ENCODE measurements around the gene OR52E8. TPM values are rescaled to one million over a fixed set of nuclear protein-coding genes. Genes with fewer than 3 reads are reported as not detected.

OR52E8 gene
- total RNA-seq = not detected
- not detected for polyA plus RNA-seq (2013, experiment 1 of 2)
- not detected for polyA plus RNA-seq (2013, experiment 2 of 2)
- total RNA-seq = 0 reads per million in 172 experiments

DNA sequence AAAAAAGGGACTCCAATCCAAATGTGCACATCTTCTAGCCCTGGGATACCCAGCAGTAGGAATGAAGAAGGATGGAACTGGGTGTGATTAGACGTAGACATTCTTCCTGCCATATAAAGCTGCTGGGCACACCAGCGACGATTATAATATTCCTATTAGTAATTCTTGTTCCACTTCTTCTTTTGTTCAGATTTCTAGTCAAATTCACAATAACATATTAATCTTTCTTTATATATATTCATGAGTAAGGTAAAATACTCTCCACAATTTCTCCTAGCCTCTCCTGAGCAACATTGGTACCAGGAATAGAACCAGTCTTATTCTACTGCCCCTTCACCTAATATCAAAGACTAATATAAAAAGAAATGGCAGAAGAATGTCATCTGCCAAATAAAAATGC is at the start of gene OR52E8:
OR52E8 (minus strand) TSS at position 101 of the 400 bp plus-strand sequence; CDS start at position 101, 0 bp downstream.
- no peaks in the 10 kb centered on the region for H3K9me3 ChIP-seq (ENCODE audit: control insufficient read depth in 1 of 2, insufficient read depth in 1 of 2, low read length in 2 of 2)
- Mint-ChIP-seq H3K27me3 (peaks cover 24% of the 10 kb centered on the region), H3K9me3 (peaks cover 2% of the 10 kb centered on the region), H3K27ac (no peak within 1 kb of the TSS), H3K36me3 (ENCODE audit: low read depth) (no peaks in the 10 kb centered on the region), H3K4me1 (ENCODE audit: low read depth) (no peaks in the 10 kb centered on the region), H3K4me3 (no peak within 1 kb of the TSS)
- POLR2A ChIA-PET = no interaction called here
- H3K4me3 ChIP-seq (ENCODE audit: low read length) = no peak within 1 kb of the TSS
- no peak for ATAC-seq (ENCODE audit: poor library complexity)
- peaks cover 5 to 6% of the 10 kb centered on the region in 2 experiments for H3K27me3 ChIP-seq (ENCODE audit: control insufficient read depth in 1 of 2, insufficient read depth in 2 of 2, low read length in 2 of 2)
- no peak for DNase-seq
- CTCF ChIA-PET = no interaction called here
- no peaks in the 10 kb centered on the region for H3K4me1 ChIP-seq (ENCODE audit: insufficient read depth, low read length)
- TF ChIP-seq, protein P1, sequence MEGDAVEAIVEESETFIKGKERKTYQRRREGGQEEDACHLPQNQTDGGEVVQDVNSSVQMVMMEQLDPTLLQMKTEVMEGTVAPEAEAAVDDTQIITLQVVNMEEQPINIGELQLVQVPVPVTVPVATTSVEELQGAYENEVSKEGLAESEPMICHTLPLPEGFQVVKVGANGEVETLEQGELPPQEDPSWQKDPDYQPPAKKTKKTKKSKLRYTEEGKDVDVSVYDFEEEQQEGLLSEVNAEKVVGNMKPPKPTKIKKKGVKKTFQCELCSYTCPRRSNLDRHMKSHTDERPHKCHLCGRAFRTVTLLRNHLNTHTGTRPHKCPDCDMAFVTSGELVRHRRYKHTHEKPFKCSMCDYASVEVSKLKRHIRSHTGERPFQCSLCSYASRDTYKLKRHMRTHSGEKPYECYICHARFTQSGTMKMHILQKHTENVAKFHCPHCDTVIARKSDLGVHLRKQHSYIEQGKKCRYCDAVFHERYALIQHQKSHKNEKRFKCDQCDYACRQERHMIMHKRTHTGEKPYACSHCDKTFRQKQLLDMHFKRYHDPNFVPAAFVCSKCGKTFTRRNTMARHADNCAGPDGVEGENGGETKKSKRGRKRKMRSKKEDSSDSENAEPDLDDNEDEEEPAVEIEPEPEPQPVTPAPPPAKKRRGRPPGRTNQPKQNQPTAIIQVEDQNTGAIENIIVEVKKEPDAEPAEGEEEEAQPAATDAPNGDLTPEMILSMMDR (IDR thresholded peaks at IDR 0.05) = no peak
- H3K27ac ChIP-seq (ENCODE audit: low read depth in 1 of 2, low read length in 2 of 2) = no peak within 1 kb of the TSS
- H3K36me3 ChIP-seq (ENCODE audit: insufficient read depth, low read length) = no peaks in the 10 kb centered on the region
- intact Hi-C loops (cut with DNase I, micrococcal nuclease) = no loop called here

DNA sequence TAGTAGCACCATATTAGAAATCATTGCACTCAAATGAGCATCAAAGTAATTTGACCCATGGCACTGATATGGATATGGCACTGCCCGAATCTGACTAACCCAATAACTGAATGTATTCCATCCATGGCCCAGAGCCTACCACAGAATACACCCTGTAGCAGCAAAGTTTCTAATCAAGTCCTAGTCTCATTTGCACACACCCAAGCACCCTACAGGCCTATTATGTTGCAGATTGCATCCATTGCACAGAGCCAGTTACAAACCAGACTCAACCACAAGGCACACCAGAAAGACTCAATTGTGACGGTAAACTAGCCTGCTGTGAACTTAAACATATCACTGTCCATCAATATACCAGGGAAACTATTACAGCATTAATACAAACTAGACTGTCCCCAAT is 42.0 kb upstream of the OR52E8 start:
- no peak overlapping the region for H3K4me3 ChIP-seq (ENCODE audit: low read length)
- H3K36me3 Mint-ChIP-seq (ENCODE audit: low read depth) = no peaks in the 10 kb centered on the region
- no peak for DNase-seq
- no peaks in the 10 kb centered on the region for H3K4me1 ChIP-seq (ENCODE audit: insufficient read depth, low read length)
- H3K36me3 ChIP-seq (ENCODE audit: insufficient read depth, low read length) = no peaks in the 10 kb centered on the region
- H3K4me3 Mint-ChIP-seq = no peak overlapping the region
- H3K9me3 ChIP-seq (ENCODE audit: control insufficient read depth in 1 of 2, insufficient read depth in 1 of 2, low read length in 2 of 2) = no peaks in the 10 kb centered on the region
- H3K27me3 Mint-ChIP-seq = peaks cover 8% of the 10 kb centered on the region
- H3K4me1 Mint-ChIP-seq (ENCODE audit: low read depth) = no peaks in the 10 kb centered on the region
- ATAC-seq (ENCODE audit: poor library complexity) = no peak
- TF ChIP-seq, protein P1 (IDR thresholded peaks at IDR 0.05) = no peak
- ChIA-PET POLR2A (no interaction called here), CTCF (no interaction called here)
- intact Hi-C loops (cut with DNase I, micrococcal nuclease) = no loop called here
- no peak overlapping the region for H3K27ac Mint-ChIP-seq
- no peaks in the 10 kb centered on the region for H3K27me3 ChIP-seq (ENCODE audit: control insufficient read depth in 1 of 2, insufficient read depth in 2 of 2, low read length in 2 of 2)
- no peak overlapping the region for H3K27ac ChIP-seq (ENCODE audit: low read depth in 1 of 2, low read length in 2 of 2)
- H3K9me3 Mint-ChIP-seq = no peaks in the 10 kb centered on the region

GRCh38 chr11:5892908-5893307 is 35.4 kb upstream of the OR52E8 start, which contains the start of gene OR52E5:
Gene OR52E5 (plus strand): TSS chr11:5893208. CDS start chr11:5900777, 7,569 bp downstream.
- ATAC-seq (ENCODE audit: poor library complexity) (no peak), DNase-seq (no peak)
- Histone ChIP-seq H3K27ac (ENCODE audit: low read depth in 1 of 2, low read length in 2 of 2) (no peak within 1 kb of the TSS), H3K36me3 (ENCODE audit: insufficient read depth, low read length) (no peaks in the 10 kb centered on the region), H3K4me1 (ENCODE audit: insufficient read depth, low read length) (no peaks in the 10 kb centered on the region), H3K27me3 (ENCODE audit: control insufficient read depth in 1 of 2, insufficient read depth in 2 of 2, low read length in 2 of 2) (no peaks in the 10 kb centered on the region), H3K9me3 (ENCODE audit: control insufficient read depth in 1 of 2, insufficient read depth in 1 of 2, low read length in 2 of 2) (no peaks in the 10 kb centered on the region), H3K4me3 (ENCODE audit: low read length) (no peak within 1 kb of the TSS)
- Mint-ChIP-seq H3K9me3 (no peaks in the 10 kb centered on the region), H3K27me3 (peaks cover 16% of the 10 kb centered on the region), H3K36me3 (ENCODE audit: low read depth) (no peaks in the 10 kb centered on the region), H3K4me1 (ENCODE audit: low read depth) (no peaks in the 10 kb centered on the region), H3K27ac (no peak within 1 kb of the TSS), H3K4me3 (no peak within 1 kb of the TSS)
- TF ChIP-seq, protein P1 (IDR thresholded peaks at IDR 0.05) = no peak
- CTCF ChIA-PET = no interaction called here
- intact Hi-C loops (cut with DNase I, micrococcal nuclease) = loop anchor here in 1 of 2 experiments (5.0 kb wide), 3 partner anchors 291 to 771 kb away; no protein-coding TSS in a partner anchor
- POLR2A ChIA-PET = no interaction called here
